Keratinocyte (primary cell): Measurements from ENCODE around the gene RPS6KA5. TPM values are rescaled to one million over a fixed set of nuclear protein-coding genes. Genes with fewer than 3 reads are reported as not detected.
"Not testable (repeated sequence)": the region's sequence is repeated elsewhere in the genome, so short reads cannot be mapped to it uniquely, and the experiment has no call there.

Experiments used
- DNase-seq: peaks from one replicate; pipeline ENCODE4 v3.0.0-alpha.2; 2011; ENCODE audit warnings: low read depth, missing footprints, low spot score
- FAIRE-seq: peaks from 2 replicates; lab custom pipeline; 2011; peaks lifted over from hg19 to GRCh38; lab: Jason Lieb, UNC
- H2AFZ ChIP-seq: 2 replicates; pipeline ENCODE4 v1.6.0; 2012; ENCODE audit warnings: low read length, control low read depth, inconsistent platforms; ENCODE audit not compliant: control insufficient read depth
- H3K27ac ChIP-seq: 2 replicates; pipeline ENCODE4 v1.5.1; 2011; ENCODE audit warnings: low read length; ENCODE audit not compliant: control insufficient read depth, insufficient read depth
- H3K27me3 ChIP-seq: 3 replicates; pipeline ENCODE4 v1.6.0; 2011; ENCODE audit warnings: low read length; ENCODE audit not compliant: control insufficient read depth, insufficient read depth; ENCODE audit errors: extremely low read depth
- H3K36me3 ChIP-seq, 2 experiments: 2 replicates in 1 of 2; 3 replicates in 1 of 2; pipeline ENCODE4 v1.5.1; 2011; ENCODE audit warnings: low read length in 2 of 2, mild to moderate bottlenecking in 1 of 2; ENCODE audit not compliant: control insufficient read depth in 2 of 2, insufficient read depth in 2 of 2; ENCODE audit errors: extremely low read depth in 1 of 2
- H3K4me1 ChIP-seq: 3 replicates; pipeline ENCODE4 v1.5.1; 2011; ENCODE audit warnings: low read length; ENCODE audit not compliant: control insufficient read depth, insufficient read depth; ENCODE audit errors: extremely low read depth
- H3K4me2 ChIP-seq: 3 replicates; pipeline ENCODE4 v1.6.0; 2011; ENCODE audit warnings: low read depth, low read length; ENCODE audit not compliant: control insufficient read depth, insufficient read depth; ENCODE audit errors: extremely low read depth
- H3K4me3 ChIP-seq, 3 experiments: fragments of 200-600 bp in 1 of 3; sonication (generic) in 1 of 3; 2 replicates in 2 of 3; 3 replicates in 1 of 3; pipeline ENCODE4 v1.5.1; 2011 to 2016; ENCODE audit warnings: low read length in 3 of 3, mild to moderate bottlenecking in 3 of 3, control low read depth in 2 of 3, inconsistent platforms in 1 of 3, low read depth in 1 of 3, mixed read lengths in 1 of 3, mixed run types in 1 of 3, moderate library complexity in 1 of 3; ENCODE audit not compliant: control insufficient read depth in 2 of 3, insufficient read depth in 2 of 3; ENCODE audit errors: extremely low read depth in 1 of 3
- H3K79me2 ChIP-seq: 2 replicates; pipeline ENCODE4 v1.6.0; 2012; ENCODE audit warnings: low read length; ENCODE audit not compliant: control insufficient read depth, insufficient read depth
- H3K9ac ChIP-seq: 3 replicates; pipeline ENCODE4 v1.6.0; 2011; ENCODE audit warnings: low read length; ENCODE audit not compliant: control insufficient read depth, insufficient read depth; ENCODE audit errors: extremely low read depth
- H3K9me1 ChIP-seq: 3 replicates; pipeline ENCODE4 v1.6.0; 2011; ENCODE audit warnings: low read length; ENCODE audit not compliant: control insufficient read depth, insufficient read depth; ENCODE audit errors: extremely low read depth
- H3K9me3 ChIP-seq: 2 replicates; pipeline ENCODE4 v1.5.1; 2012; ENCODE audit warnings: low read depth, low read length; ENCODE audit not compliant: control insufficient read depth
- H4K20me1 ChIP-seq: 3 replicates; pipeline ENCODE4 v1.6.0; 2011; ENCODE audit warnings: low read length; ENCODE audit not compliant: control insufficient read depth, insufficient read depth; ENCODE audit errors: extremely low read depth
- EZH2 ChIP-seq: IDR thresholded peaks from one replicate; pipeline ENCODE4 v1.6.1; 2012; ENCODE audit warnings: inconsistent platforms, mild to moderate bottlenecking, low read length, moderate library complexity
- dilution Hi-C: fragments of 300-500 bp; cut with MboI; formaldehyde crosslinking; loops from one replicate; pipeline ENCODE4 v1.7.0; 2020; ENCODE audit warnings: low sequenced_read_pairs; ENCODE audit not compliant: extremely low pct_ligation_motif_present
- polyA plus RNA-seq, 5 experiments: library from polyadenylated mRNA; depleted of rRNA in 3 of 5; stranded (reverse) in 3 of 5; stranded (forward) in 1 of 5; unstranded in 1 of 5; fragments of >200 nt; gene quantifications; 1 replicate in 1 of 5; 2 replicates in 3 of 5; 3 replicates in 1 of 5; pipeline versions ENCODE4 v1.2.1 to v1.2.3, GENCODE V29; 2011 to 2012; ENCODE audit warnings: missing spikeins in 2 of 5, low read depth in 1 of 5, low replicate concordance in 1 of 5
- TF ChIP-seq, protein P1 (sequence below), 3 experiments: IDR thresholded peaks in 1 of 3; conservative IDR thresholded peaks in 1 of 3; optimal IDR thresholded peaks in 1 of 3; 2 replicates in 2 of 3; 3 replicates in 1 of 3; pipeline versions ENCODE3 to v1.5.1; 2011; ENCODE audit warnings: low read length in 3 of 3, mild to moderate bottlenecking in 3 of 3, moderate library complexity in 2 of 3, control low read depth in 1 of 3, inconsistent platforms in 1 of 3; ENCODE audit not compliant: insufficient read depth in 2 of 3; ENCODE audit errors: extremely low read depth in 1 of 3

The RPS6KA5 gene
- polyA plus RNA-seq, 1 donor (not counting 4 experiments of a cell fraction or from before 2014, with no cell fraction given), result 2.9 TPM

DNA sequence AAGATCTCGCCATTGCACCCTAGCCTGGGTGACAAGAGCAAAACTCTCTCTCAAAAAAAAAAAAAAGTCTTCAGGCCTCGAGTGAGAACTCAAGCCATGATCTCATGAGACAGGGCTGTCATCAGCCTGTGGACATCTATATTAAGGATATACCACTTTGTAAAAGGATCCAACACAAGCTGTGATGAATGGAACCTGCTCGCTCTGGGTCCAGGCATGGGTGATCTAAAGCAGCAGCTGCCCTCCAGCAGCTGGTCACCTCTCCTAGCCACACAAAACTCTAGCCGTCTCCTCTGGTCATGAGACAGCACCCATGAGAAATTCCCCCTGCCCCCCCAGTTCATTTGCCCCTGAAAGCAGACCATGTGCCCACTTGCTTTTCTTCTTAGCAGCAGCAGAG, 34.3 kb upstream of the RPS6KA5 start:
- FAIRE-seq (no peak), DNase-seq (no peak)
- H3K36me3 ChIP-seq, result no peaks in the 10 kb centered on the region
- no peak overlapping the region for H3K9ac ChIP-seq
- H3K9me3 ChIP-seq, result no peaks in the 10 kb centered on the region
- no peak overlapping the region for H3K4me3 ChIP-seq
- no peaks in the 10 kb centered on the region for H3K27me3 ChIP-seq
- H3K9me1 ChIP-seq, result no peaks in the 10 kb centered on the region
- no peaks in the 10 kb centered on the region for H4K20me1 ChIP-seq
- H3K27ac ChIP-seq, result no peak overlapping the region
- dilution Hi-C loops, result no loop called here
- no peak overlapping the region for H3K4me2 ChIP-seq
- H3K79me2 ChIP-seq, result no peaks in the 10 kb centered on the region
- TF ChIP-seq EZH2, result no peak
- TF ChIP-seq, protein P1, sequence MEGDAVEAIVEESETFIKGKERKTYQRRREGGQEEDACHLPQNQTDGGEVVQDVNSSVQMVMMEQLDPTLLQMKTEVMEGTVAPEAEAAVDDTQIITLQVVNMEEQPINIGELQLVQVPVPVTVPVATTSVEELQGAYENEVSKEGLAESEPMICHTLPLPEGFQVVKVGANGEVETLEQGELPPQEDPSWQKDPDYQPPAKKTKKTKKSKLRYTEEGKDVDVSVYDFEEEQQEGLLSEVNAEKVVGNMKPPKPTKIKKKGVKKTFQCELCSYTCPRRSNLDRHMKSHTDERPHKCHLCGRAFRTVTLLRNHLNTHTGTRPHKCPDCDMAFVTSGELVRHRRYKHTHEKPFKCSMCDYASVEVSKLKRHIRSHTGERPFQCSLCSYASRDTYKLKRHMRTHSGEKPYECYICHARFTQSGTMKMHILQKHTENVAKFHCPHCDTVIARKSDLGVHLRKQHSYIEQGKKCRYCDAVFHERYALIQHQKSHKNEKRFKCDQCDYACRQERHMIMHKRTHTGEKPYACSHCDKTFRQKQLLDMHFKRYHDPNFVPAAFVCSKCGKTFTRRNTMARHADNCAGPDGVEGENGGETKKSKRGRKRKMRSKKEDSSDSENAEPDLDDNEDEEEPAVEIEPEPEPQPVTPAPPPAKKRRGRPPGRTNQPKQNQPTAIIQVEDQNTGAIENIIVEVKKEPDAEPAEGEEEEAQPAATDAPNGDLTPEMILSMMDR (optimal IDR thresholded peaks at IDR 0.05 in 1 of 3, IDR thresholded peaks at IDR 0.05 in 1 of 3, conservative IDR thresholded peaks at IDR 0.05 in 1 of 3; ENCODE audit: extremely low read depth in 1 of 3, insufficient read depth in 2 of 3, low read length in 3 of 3), result no peak
- H3K4me1 ChIP-seq, result peaks cover 3% of the 10 kb centered on the region
- H2AFZ ChIP-seq, result no peak overlapping the region

DNA sequence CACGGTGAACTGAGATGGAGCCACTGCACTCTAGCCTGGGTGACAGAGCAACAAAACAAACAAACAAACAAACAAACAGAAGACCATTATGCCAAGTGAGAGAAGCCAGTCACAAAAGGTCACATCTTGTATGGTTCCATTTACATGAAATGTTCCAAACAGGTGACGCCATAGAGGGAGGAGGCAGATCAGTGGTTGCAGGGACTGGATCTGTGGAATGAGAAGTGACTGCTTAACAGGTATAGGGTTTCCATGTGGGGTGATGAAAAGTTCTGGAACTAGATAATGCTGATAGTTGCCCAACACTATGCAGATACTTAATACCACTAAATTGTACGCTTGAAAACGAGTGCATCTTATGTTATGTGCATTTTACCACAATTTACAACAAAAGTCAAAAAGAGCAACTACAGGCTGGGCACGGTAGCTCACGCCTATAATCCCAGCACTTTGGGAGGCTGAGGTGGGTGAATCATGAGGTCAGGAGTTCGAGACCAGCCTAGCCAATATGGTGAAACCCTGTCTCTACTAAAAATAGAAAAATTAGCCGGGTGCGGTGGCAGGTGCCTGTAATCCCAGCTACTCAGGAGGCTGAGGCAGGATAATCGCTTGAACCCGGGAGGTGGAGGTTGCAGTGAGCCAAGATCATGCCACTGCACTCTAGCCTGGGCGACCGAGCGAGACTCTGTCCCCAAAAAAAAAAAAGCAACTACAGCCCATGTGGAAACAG, 33.5 kb upstream of the RPS6KA5 start:
- H4K20me1 ChIP-seq, dilution Hi-C loops, DNase-seq, H3K79me2 ChIP-seq, H3K36me3 ChIP-seq, H3K4me1 ChIP-seq, H3K9me3 ChIP-seq, H3K27ac ChIP-seq, H3K9me1 ChIP-seq, H2AFZ ChIP-seq, H3K27me3 ChIP-seq, H3K4me3 ChIP-seq, H3K4me2 ChIP-seq, H3K9ac ChIP-seq: not testable (repeated sequence)
- peak; percentile 36 for FAIRE-seq

DNA sequence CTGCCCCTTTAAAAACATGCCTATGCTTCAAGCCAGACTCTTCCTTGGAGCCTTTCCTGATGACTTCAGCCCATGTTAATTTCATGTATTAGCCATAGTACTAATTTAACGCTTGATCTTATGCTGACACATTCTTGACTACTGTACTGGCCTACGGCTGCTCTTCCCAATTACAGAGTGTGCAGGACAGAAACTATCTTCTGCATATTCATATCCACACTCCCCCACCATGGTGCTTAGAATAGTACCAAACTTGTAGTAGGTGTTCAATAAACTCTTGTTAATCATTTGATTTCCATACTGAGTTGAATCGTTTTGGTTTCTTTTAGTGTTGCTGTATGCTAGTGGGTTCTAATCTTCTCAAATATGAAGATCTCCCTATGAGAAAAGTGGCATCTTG, 31.6 kb upstream of the RPS6KA5 start:
- Histone ChIP-seq H3K4me3 (no peak overlapping the region), H3K79me2 (no peaks in the 10 kb centered on the region), H3K4me2 (no peak overlapping the region), H3K9me1 (no peaks in the 10 kb centered on the region), H3K9me3 (no peaks in the 10 kb centered on the region), H3K27ac (no peak overlapping the region), H4K20me1 (no peaks in the 10 kb centered on the region), H3K4me1 (peaks cover 9% of the 10 kb centered on the region), H3K9ac (no peak overlapping the region), H2AFZ (no peak overlapping the region), H3K36me3 (no peaks in the 10 kb centered on the region), H3K27me3 (no peaks in the 10 kb centered on the region)
- no peak for FAIRE-seq
- TF ChIP-seq EZH2, result no peak
- TF ChIP-seq, protein P1 (optimal IDR thresholded peaks at IDR 0.05 in 1 of 3, IDR thresholded peaks at IDR 0.05 in 1 of 3, conservative IDR thresholded peaks at IDR 0.05 in 1 of 3; ENCODE audit: extremely low read depth in 1 of 3, insufficient read depth in 2 of 3, low read length in 3 of 3), result no peak
- no peak for DNase-seq
- dilution Hi-C loops, result no loop called here
